HG02588 (cell line): ENCODE results near the gene SEMA3C.

ENCODE experiments used
- ATAC-seq: cut with Tn5 transposase; IDR thresholded peaks from one replicate; pipeline ENCODE4 v1.9.1; 2021; ENCODE audit warnings: mild to moderate bottlenecking, moderate library complexity; ENCODE audit not compliant: unreplicated experiment

The SEMA3C gene

GRCh38 chr7:80707318-80707717 lies 211.5 kb downstream of the SEMA3C start:
- no peak for ATAC-seq

GRCh38 chr7:80705130-80705781 lies 213.6 kb downstream of the SEMA3C start:
- ATAC-seq: no peak

- no peak for ATAC-seq
These were observed 215.6 kb downstream of the SEMA3C start for GRCh38 chr7:80703272-80703671.

- no peak for ATAC-seq
These were observed 219.1 kb downstream of the SEMA3C start for GRCh38 chr7:80699721-80700256.

GRCh38 chr7:80699045-80699638 lies 219.7 kb downstream of the SEMA3C start:
- ATAC-seq: no peak
